CD4-positive, alpha-beta T cell treated with Interleukin-1 beta for 1 hour (primary cell): Measurements from ENCODE around the gene ADAMTSL5.

Experiments used
- DNase-seq, 2 donors: peaks; one replicate each; pipeline ENCODE4 v3.0.0-alpha.2; 2020 to 2022

The ADAMTSL5 gene

GRCh38 chr19:1465191-1466016, 47.4 kb downstream of the ADAMTSL5 start:
- DNase-seq = peak in 1 of 2 donors; percentile 37

GRCh38 chr19:1461862-1462261, 51.0 kb downstream of the ADAMTSL5 start:
- DNase-seq = no peak

- no peak for DNase-seq
Measured at GRCh38 chr19:1460033-1460995, 52.5 kb downstream of the ADAMTSL5 start.

- DNase-seq = peak in 1 of 2 donors; percentile 36
Measured at GRCh38 chr19:1459479-1459878, 53.3 kb downstream of the ADAMTSL5 start.

- no peak for DNase-seq
Measured at GRCh38 chr19:1457892-1458291, 54.9 kb downstream of the ADAMTSL5 start.

GRCh38 chr19:1457031-1457739, 55.6 kb downstream of the ADAMTSL5 start:
- no peak for DNase-seq

GRCh38 chr19:1456121-1456900, 56.5 kb downstream of the ADAMTSL5 start:
- no peak for DNase-seq

GRCh38 chr19:1455336-1456120, 57.3 kb downstream of the ADAMTSL5 start:
- DNase-seq = peak; percentile 64 to 68
